GM19239 (cell line): ENCODE data around the gene AIPL1.

ENCODE experiments used
- DNase-seq: peaks from one replicate; pipeline ENCODE4 v3.0.0; 2011; ENCODE audit warnings: low spot score; ENCODE audit not compliant: insufficient read length
- FAIRE-seq: peaks from 2 replicates; lab custom pipeline; 2011; peaks lifted over from hg19 to GRCh38; lab: Jason Lieb, UNC

Gene AIPL1

DNA sequence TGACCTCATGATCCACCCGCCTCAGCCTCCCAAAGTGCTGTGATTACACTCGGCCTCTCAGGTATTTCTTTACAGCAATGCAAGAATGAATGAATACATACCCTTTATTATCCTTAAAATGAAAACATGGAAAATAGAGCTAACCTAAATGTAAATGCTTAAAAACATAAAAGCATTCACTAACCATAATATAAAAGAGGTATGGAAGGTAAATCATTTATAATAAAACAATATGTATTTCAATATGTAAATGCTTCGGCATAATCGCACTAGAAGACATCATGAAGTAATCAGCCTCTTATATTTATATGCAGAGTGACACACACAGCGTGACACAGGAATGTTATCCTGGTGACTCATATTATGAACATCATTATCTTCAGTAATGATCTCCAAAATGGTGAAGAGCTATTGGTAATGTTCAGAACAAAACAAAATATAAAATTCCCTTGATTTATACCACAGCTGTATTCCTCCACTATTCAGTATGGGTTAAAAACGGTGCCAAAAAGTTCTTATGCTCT lies 53.9 kb downstream of the AIPL1 start:
- DNase-seq, result no peak
- FAIRE-seq, result no peak

DNA sequence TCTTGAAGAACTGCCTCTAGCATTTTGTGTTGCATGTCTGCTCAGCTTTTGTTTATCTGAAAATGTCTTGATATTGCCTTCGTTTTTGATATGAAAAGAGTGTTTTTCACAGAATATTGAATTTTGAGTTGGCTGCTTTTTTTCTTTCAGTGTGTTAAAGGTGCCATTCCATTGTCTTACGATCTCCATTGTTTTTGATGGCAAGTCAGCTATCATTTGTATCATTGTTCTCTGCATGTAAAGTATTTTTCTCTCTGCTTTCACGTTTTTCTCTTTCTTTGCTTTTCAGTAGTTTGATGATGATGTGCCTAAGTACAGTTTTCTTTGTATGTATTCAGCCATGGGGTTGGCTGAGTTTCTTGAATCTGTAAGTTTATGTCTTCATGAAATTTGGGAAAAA lies 57.0 kb downstream of the AIPL1 start:
- no peak for DNase-seq
- no peak for FAIRE-seq

DNA sequence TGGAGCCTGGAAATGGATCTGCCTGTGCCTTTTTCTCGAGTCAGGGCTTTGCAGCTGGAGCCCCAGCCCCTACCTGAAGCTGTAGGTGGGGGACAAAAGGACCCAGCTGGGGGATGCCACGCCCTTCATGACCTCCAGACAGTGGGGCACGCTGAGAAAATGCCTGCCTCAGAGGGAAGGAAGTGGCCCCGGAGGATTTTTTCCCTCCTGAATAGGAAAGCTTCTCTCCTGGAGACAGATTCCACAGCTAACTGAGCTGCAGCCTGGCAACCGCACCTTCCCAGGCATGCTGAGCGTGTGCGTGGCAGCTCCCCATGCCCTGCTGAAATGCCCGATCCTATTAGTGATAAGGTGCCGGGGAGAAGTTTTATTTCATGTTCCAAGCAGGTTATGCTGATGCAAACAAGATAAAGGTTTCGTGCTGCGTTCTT lies 58.0 kb downstream of the AIPL1 start:
- FAIRE-seq (no peak), DNase-seq (no peak)

DNA sequence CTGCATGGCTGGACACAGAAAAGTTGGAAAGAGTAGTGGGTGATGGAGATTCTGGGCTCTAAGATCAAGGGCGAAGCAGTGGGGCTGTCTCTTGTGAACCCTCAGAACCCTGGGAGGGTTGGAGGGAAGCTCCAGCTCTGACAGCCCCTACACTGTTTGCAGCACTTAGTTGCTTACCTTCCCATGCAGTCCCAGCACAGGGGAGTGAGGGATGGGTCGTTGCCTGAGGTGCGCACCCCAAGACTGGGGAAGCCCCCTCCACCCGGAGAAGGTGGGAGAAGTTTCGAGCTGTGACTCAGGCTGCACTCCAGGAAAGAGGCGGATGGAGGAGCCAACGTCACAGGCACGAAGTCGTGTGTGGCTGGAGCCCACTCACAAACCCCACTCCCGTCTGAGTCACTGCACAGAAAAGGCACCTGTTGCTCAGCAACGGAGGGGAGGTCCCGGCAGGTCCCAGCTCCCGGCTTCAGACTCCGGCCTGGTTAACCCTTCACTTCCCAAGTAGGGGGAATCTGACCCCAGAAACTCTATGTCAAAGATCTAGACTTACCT lies 60.1 kb downstream of the AIPL1 start:
- FAIRE-seq, result no peak
- no peak for DNase-seq

DNA sequence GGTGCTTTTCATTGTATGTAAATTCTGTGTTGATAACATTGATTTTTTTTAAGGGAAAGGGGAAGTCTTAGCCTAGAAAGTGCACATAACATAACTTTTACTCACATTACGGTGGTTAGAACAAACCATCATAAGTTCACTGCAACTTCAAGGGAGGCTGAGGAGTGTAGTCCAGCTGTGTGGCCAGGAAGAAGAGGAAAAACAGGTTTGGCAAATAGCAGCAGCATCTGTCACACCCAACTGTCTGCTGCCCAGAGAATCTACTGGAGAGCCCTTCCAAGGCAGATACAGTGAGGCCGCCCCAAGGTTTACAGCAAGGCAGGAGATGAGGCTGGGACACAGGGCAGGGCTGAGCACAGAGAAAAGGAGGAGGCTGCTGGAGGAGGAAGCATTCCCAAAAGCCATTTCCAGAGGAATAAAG lies 60.6 kb downstream of the AIPL1 start:
- FAIRE-seq (no peak), DNase-seq (no peak)
